CD4-positive, alpha-beta T cell treated with Interferon gamma for 1 hour (primary cell): ENCODE measurements around the gene HOXD13.

Experiments
- DNase-seq: peaks from one replicate; pipeline ENCODE4 v3.0.0-alpha.2; 2020

The HOXD13 gene

DNA sequence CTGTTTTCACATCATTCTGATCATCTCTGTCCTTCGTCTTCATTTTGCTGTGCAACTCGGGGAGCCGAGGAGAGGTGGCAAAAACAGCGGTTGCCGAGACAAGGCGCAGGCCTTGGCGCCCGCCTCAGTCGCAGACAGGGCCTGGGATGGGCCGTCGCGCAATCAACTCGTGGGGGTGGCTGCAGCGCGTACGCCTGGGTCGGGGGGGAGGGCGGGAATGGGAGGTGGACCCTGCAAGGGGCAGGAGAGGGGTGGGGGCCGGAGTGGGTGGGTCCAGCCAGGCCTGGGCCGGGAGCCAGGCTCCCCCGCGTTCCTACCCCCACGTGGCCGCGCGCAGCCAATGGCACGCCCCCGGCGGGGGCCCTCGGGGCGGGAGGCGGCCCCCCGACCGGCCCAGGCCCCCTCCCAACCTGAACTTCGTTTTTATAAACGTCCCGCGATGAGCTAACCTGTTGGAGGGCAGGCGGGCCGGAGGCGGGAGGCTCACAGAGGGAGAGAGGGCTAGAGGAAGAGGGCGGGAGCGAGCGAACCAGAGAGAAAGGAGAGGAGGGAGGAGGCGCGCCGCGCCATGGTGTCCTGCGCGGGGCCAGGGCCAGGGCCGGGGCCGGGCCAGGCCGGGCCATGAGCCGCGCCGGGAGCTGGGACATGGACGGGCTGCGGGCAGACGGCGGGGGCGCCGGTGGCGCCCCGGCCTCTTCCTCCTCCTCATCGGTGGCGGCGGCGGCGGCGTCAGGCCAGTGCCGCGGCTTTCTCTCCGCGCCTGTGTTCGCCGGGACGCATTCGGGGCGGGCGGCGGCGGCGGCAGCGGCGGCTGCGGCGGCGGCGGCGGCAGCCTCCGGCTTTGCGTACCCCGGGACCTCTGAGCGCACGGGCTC, at the start of gene HOXD13:
Gene HOXD13 (plus strand): TSS at position 452 of the 875 bp plus-strand sequence. CDS start 170 bp downstream, at position 622.
- DNase-seq, result no peak

DNA sequence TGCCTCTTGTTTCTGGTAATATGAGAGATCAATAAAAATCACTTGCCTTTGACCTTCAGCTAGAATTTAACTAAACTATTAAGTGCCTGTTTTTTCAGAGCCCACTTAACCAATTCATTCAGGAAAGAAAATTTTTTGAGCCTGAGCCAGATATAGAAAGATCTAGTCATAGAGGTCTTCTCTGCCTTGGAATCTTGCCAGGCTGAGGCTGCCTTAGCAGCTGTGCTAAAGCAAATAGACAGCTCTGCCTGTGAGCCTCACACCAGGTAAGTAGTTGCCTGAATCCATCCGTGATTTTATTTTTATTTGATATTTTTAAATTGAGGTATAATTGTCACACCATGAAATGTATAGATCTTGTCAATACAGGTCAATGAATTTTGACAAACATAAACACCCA, 36.1 kb upstream of the HOXD13 start:
- DNase-seq, result no peak

DNA sequence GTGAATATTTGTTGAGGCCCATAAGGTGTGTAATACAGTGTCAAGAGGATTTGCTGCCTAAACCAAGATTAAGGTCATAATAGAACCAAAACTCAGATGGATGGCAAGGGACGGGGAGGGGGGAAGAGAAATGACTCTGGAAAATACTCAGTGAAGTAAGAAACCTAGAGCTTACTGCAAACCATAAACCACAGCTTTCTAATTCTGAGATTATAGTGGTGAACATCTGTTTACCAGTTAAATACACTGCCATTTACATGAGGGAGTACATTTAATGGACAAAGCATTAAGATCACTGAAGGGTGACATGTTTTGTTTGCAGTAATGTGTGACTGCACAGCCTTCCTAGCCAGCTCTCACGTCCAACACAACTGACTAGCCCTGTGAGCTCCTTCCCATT, 28.6 kb upstream of the HOXD13 start:
- no peak for DNase-seq

DNA sequence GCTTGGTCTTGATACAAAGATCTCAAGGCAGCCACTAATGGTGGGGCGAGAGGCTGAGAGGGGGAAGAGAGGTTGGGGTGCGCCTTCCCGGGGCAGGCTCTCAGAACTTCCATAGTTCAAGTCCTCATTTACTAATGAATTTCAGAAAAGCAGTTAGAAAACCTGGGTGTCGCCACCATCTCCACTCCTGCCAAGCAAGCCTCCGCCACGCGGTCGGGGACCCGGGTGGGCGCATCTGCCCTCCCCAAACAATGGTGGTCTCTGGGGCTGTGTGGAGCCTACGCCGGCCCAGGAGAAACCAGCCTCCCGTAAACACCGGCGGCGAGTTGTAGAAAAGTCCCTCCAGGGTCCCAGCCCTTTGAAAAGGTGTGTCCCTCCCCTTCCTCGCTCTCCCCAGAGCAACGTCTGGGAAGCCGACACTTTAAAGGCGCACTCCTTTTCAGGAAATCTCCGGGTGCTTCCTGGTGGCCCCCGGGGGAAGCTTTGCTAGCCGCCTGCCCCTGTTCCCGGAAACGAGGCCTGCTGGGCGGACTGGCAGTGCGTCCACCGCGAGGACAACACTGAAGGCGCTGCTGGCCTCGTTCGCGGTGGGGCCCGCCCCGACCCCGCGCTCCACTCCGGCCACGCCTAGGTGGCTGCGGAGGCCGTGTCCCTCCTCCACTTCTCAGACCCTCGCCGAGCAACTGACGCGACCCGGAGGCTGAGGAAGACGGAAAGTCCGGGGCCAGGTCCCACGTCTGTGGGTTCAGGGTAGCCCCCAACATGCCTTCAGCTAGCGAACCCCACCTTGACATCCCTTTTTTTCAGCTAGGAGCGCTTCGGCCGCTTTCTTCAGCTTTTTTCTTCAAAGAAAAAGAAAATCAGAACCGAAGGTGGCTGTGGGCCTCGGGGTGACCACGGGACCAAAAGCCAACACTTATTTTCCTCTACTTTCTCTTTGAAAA, 25.6 kb upstream of the HOXD13 start:
- no peak for DNase-seq

DNA sequence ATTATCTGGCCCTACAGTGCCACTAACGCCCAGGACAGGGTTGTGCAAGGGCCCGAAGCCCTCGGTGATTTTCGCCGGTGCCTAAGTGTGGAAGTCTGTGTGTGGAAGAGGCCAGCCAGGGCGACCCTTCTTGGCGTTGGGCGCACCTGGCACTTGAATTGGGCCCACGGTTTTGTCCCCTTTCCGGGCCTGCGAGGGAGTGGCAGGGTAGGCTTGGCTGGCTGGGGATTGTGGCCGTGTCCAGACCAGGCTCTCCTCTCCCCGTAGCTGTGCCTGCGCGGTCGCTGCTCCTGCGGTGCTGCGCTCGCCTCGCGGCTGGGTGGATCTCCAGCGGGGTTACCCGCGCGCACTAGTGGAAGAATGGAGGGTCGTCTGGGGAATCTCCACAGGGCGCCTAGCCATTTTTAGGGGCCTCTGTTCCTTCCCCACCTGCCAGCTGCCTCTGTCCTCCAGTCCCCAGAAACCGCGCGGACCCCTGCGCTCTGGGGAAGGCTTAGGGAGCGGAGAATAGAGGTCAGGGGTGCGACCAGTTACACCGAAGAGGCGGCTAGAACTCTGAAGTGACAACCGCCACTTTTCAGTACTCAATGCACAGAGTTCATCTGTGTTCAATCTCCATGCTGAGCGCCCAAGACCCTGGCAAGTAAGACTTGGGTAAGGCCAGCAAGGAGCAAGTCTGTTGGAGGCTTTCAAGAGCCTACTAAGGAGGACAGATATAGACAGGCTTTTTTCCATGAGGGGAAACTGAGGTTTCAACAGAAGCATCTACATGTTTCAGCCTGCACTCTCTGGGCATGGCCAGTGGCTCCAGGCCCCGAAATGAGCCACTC, 24.7 kb upstream of the HOXD13 start:
- no peak for DNase-seq

DNA sequence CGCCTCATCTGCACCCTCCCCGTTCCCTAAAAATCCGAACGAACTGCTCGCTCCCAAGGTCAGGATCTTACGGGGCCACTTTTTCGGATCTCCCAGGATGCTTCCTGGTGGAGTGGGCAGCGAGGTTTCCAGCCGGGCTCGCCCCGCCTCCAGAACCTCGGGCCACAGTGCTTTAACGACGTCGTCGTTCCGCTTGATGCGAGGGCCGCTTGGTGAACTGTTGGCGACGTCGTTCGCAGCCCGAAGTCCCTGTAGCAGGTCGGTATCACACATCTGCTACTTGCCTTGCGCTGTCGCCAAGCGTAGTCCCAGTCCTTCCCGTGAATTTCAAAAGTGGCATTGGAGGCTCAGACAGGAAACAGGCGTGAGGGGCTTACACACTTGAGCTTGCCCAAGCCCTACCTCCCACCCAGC, 24.1 kb upstream of the HOXD13 start:
- no peak for DNase-seq

DNA sequence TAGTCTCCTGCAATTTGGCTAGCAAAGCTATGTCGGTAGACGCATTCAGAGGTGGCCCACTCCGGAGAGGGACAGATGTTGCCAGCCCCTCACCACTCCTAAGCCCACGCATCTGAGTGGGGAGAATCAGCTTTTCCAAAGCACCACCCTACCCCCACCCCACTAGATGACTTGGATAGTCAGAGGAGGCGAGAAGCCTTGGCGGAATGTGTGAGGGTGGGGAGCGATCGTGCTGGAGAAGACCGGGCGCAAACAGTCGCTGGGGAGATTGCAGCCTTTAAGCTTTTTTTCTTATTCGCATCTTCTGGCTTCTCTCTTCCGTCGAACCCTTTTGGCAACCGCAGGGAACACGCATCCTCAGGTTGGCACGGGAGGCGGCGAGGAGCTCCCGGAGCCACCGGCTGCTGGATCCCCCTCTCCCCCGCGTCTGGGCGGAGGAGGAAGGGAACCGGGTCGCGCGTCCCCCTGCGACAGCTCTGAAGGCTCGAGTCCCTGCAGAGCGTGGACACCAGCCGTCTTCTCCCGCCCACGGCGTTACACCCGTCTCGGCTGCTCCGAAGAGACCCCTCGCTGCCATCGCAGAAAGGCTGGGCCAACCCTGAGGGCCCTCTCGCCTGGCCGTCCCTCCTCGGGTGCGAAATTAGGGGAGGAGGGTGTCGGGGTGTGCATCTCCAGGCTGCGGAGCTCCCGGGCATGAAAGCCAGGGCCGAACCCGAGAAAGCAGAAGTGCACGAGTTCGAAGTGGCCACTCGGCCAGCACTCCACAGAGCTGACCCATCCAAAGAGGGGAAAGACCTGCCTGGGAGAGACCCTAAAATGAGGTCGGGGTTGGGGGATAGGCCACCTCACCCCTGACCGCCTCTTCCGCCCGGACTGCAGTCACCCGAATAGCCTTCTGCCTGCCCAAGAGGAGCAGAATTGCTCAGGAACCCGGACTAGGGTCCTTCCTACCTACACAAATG, 20.9 kb upstream of the HOXD13 start:
- DNase-seq, result no peak

DNA sequence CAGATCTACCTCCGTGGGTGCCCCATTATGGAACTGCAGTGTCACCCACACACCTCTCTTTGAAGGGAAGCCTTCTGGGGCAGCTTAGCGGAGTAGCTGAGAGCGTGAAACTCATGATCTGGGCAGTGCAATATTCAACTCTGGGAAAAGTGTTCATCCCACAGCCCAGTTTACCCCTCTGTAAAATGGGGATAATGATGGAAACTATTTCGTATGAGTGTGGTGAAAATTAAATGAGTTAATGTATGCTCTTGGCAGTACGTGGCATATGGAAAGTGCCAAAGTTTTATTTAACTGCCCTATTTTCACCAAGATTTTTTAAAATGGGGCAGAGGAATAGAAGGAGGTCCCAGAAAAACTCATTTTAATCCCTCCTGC, 20.2 kb upstream of the HOXD13 start:
- no peak for DNase-seq

DNA sequence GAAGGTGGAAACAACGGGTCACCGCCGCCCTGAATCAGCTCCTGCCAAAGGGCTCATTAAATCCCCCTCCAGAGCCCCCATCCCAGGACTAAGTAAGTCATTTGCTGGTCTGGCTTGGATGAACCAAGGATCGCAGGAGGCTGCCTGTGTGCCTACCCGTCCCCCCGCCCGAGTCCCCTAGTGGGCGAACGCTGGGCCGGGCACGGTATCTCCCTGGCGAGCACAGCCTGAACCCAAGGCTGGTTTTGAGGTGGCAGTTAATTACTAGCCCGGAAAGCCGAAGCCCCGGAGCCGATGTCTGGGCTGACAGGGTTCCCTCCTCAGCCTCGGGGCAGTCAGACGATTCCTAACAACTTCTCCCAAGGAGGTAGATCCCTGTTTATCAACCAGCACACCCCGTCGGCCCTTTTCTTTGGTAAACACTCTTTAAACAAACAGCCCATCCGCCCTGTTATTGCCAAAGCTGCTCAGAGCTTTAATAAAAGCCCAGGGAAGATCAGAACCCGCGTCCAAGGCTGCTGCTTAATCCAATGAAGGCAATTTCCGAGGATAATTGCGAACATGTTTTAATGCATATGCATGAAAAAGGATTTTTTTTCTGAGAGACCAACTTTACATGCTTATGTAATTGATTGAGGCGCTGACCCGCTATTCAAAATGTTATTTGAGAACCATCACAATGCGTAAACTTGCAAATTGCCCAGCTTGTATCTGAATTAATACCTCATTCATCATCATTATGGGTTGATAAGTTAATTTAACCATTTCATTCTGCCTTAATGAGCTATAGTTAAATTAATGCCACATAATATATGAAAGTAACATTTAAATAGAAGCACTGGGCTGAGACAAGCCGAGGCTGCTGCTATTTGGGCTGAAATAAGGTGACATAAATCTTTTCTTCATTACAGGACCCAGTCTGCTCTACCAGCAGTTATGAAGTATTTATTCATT, 19.3 kb upstream of the HOXD13 start:
- no peak for DNase-seq

DNA sequence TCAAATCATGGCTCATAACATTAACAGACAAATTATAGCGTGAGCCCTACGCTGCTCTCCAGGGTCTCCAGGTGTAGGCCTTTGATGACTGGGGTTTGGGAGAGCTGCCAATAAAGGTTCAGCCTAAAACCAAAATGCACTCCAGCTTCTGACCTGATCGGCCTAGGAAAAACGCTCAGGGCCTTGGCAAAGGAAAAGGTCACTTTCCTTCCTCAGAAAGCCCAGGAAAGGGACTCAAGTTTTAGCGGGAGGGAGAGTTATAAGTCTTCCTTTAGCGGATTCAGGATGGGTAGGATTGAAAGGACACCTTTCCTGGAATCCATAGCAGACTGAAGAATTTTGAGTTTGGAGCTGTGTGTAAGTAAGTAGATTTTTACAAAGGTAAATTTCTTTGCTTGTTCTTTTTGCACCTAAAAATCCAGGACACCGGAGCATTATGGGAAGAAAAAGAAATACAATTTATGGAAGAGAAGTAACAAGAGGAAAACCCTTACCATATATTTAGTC, 17.5 kb upstream of the HOXD13 start:
- DNase-seq, result no peak

DNA sequence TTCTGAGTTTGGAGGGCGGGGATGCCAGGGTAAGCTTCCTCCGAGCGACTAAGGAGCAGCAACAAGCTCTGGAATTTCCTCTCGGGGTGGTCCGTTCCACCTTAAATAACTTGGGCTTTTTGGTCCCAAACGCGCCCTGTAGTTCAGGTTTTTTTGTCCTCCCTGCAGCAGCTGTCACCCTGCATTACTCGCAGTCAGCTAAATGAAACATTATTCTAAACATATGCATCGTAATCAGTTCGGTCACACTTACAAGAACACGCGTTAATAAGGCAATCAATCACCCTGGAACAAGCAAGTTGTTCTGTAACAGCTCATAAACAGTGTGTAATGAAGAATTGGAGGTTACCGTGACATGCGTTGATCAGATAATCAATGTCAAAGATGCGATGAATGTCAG, 17.0 kb upstream of the HOXD13 start:
- no peak for DNase-seq

DNA sequence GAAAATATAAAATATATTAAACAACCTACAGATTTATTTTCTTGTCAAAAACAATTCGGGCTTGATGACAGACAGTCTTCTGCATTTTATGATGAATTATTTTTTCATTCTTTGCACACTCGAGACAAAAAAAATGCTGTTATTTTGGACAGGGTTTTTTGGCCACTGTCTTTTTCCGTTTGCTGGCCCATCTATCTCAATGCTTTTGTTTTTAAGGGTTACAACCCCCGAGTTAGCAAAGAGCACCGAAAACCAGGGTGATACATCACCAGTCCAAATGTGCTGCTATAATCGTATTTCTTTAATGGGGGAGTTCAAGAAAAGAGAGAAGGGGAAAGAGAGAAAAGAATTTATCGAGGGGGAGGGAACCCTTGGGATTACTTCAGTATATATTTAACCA, 16.5 kb upstream of the HOXD13 start:
- DNase-seq, result no peak

DNA sequence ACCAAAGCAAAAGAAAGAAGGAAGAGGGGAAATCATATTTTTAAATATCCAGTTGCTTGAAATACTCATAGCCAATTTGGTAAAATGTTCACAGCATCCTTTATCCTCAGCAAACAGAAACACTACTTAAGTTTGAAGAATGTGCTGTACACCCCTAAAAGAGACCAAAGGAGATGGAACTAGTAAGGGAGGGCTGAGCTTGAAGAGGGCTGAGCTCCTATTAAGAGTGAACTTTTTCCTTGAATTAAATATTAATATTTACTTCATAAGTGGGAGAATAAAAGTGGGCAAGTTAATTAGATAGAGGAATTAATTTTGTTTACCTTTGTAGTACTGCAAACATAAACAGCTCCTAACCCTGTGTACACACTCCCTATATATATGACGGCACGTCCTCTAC, 15.7 kb upstream of the HOXD13 start:
- DNase-seq, result no peak

DNA sequence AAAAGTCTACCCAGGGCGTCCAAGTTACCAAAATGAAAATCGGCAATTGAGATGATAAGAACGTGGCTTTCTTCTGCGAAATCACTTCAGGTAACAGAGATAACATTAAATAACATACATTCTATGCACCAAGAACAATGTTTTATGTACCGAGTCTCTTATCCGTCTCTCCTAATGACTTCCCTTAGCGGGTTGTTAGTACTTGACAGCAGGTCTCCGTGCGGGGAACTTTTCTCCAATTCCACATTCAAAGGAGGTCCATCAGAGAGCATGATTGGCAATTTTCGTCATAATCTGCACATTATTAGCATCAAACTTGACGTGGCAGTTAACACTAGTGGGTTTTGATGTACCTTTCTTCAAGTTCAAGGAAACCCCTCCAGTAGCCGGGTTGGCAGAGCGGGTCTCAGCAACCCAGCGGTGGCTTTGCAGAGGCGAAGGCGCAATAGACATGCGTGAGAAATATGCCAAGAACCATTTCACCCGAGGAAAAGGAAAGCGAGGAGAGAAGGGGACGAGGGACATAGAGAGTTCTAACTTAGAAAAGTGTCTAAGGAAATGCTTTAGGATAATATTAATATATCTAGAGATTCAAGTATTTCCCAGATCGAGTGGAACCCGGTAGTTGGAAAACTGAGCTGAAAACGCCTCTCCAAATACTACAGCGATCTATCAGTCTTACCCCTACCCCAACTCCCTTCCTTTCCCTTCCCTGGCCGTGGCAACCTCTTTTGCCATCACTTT, 13.8 kb upstream of the HOXD13 start:
- DNase-seq, result no peak

DNA sequence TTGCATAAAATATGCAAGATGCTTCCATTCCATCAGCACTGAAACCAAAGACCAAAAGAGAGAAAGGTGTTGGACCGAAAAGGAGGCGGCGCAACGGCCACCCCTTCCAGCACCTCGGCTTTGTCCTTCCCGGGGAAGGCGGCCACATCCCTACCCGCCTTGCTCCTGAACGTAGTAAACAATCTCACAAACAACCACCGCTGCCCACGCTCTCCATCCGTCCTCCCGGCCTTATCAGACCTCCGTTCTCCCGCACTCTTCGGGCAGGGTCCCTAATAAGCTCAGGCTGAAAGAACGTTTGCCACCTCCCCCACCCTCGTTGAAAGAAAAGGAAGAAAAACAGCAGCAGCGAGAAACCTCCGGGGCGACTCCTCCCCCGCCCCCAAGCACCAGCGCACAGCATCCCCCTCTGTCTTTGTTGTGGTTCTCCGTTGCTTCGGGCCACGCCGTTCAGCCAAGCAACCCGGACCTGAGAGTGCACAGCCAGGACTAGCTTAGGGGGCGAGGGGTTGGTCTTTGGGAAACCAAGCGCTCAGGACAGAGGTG, 13.2 kb upstream of the HOXD13 start:
- no peak for DNase-seq

DNA sequence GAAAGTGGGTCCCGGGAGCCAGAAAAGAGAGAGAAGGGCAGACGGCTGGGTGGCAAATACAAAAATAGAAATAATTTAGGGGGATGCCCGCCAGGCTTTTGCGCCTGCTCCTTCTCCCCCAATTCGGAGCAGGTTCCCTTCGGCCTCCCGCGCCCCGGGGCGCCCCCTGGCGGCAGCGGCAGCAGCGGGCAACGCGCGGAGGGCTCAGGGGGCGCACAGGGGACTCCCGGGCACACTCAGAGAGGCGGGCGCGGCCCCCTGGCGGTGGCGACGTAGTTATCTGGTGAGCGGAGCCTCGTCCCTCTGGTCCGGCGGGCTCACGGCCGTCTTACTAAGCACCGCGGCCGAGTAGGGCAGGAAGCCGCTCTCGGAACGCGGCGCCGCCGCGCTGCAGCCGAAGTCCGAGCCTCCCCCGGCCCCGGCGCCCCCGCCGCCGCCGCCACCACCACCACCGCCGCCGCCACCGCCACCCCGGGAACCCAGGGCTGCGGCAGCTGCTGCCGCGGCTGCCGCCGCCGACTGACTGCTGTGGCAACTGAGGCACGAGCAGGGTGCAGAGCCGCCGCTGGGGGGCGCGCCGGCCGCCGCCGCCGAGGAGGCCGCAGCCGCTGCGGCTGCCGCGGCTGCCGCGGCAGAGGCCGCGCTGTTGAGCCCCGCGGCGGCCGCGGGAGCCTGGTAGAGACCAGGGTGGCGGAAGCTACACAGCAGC, 12.5 kb upstream of the HOXD13 start:
- DNase-seq, result no peak

DNA sequence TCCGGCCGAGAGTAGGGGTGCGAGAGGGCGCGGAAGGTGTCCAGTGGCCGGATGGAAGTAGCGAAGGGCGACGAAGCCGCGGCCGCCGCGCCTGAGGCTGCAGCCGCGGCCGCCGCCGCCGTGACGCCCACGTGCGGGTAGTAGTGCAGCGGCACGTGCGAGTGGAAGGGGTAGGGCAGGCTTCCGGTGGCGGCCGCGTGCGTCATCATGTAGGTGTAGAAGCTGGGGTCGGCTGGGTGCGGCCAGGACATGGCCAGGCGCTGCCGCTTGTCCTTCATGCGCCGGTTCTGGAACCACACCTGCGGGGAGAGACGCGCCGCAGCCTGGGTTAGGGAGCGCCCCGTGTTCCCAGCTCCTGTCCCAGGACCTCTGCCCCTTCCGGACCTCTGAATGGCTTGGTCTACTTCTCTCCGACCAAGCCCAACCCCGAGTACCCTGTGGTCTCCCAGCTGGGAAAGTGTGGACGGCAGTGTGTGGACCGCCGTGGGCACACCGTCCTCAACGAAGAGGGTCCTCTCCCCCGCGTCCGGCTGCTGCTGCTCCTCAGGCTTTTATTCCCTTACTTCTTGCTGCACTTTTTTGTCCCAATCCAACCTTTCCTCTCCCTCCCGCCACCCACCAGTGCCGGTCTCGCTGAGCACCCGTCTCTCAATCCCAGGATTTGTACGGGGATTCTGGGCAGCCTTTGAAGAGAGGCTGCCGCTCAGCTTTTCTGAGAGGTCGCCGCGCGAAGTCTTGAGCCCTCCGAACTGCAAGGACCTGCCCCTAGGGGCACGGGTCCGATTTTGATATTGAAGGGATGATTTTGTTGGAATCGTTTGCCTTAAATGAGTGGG, 11.8 kb upstream of the HOXD13 start:
- DNase-seq, result no peak
